Neutrophil (primary cell): ENCODE results near the gene DRAXIN.

Experiments
- H3K27ac ChIP-seq: fragments of 200-600 bp; sonication (generic); 2 replicates; pipeline ENCODE4 v1.5.1; 2016; ENCODE audit warnings: mild to moderate bottlenecking, moderate library complexity
- H3K27me3 ChIP-seq: fragments of 200-600 bp; sonication (generic); 2 replicates; pipeline ENCODE4 v1.6.0; 2016; ENCODE audit warnings: mild to moderate bottlenecking
- H3K36me3 ChIP-seq: fragments of 200-600 bp; sonication (generic); 2 replicates; pipeline ENCODE4 v1.5.1; 2017
- H3K4me1 ChIP-seq, 2 experiments: fragments of 200-600 bp in 1 of 2; sonication (generic) in 1 of 2; 1 replicate in 1 of 2; 2 replicates in 1 of 2; pipeline versions ENCODE4 v1.5.1 to v1.6.1; 2013 to 2016; ENCODE audit warnings: low read depth in 1 of 2, low read length in 1 of 2, mild to moderate bottlenecking in 1 of 2, moderate library complexity in 1 of 2; ENCODE audit not compliant: control insufficient read depth in 1 of 2, insufficient read depth in 1 of 2
- H3K4me3 ChIP-seq, 2 experiments: fragments of 200-600 bp in 1 of 2; sonication (generic) in 1 of 2; 1 replicate in 1 of 2; 2 replicates in 1 of 2; pipeline ENCODE4 v1.5.1; 2013 to 2016; ENCODE audit warnings: low read depth in 1 of 2, low read length in 1 of 2, mild to moderate bottlenecking in 1 of 2, moderate library complexity in 1 of 2
- H3K9me3 ChIP-seq: fragments of 200-600 bp; sonication (generic); 2 replicates; pipeline ENCODE4 v1.5.1; 2016
- TF ChIP-seq, protein P1 (sequence below): fragments of 200-600 bp; sonication (generic); IDR thresholded peaks from 2 replicates; pipeline ENCODE4 v1.5.1; 2016; ENCODE audit warnings: antibody characterized with exemption

DRAXIN gene

DNA sequence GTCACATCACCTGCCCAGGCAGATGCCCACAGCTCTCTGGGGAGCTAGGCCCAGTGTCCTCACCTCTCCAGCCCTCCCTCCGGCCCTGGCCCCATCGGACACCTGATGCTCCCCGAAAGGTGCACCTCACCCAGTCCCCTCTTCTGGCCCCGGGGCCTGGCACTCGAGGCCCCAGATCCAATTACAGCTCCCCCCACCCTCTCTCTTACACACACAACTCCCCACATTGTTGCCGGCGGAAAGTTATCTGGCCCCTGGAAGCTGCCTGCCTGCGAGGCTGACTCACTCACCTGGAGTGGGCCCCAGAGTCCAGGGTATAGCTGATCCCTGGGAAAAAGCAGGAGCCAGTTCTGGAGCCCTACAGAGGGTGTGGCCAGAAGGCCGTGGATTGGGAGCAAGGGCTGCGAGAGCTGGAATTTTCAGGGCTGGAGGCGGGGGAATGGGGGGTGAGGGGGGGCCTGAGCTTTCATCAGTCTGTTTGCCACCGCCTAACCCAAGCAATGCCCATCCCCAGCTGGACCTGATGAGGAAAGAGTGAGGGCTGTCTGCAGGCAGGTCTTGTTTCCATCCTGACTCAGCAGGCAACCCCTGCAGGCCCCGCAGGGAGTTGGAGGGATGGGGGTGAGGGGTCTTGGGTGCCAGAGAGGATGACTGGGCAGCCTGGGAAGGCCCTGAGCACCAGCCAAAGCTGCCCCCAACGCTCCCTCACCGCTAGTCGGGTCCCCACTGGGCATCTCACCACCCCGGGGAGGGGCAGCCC is 38.2 kb upstream of the DRAXIN start:
- no peak overlapping the region for H3K4me3 ChIP-seq
- peaks cover 78% of the 10 kb centered on the region for H3K27me3 ChIP-seq
- no peaks in the 10 kb centered on the region for H3K9me3 ChIP-seq
- peaks cover 14 to 37% of the 10 kb centered on the region in 2 experiments for H3K4me1 ChIP-seq
- TF ChIP-seq, protein P1, sequence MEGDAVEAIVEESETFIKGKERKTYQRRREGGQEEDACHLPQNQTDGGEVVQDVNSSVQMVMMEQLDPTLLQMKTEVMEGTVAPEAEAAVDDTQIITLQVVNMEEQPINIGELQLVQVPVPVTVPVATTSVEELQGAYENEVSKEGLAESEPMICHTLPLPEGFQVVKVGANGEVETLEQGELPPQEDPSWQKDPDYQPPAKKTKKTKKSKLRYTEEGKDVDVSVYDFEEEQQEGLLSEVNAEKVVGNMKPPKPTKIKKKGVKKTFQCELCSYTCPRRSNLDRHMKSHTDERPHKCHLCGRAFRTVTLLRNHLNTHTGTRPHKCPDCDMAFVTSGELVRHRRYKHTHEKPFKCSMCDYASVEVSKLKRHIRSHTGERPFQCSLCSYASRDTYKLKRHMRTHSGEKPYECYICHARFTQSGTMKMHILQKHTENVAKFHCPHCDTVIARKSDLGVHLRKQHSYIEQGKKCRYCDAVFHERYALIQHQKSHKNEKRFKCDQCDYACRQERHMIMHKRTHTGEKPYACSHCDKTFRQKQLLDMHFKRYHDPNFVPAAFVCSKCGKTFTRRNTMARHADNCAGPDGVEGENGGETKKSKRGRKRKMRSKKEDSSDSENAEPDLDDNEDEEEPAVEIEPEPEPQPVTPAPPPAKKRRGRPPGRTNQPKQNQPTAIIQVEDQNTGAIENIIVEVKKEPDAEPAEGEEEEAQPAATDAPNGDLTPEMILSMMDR: no peak
- no peak overlapping the region for H3K27ac ChIP-seq
- no peaks in the 10 kb centered on the region for H3K36me3 ChIP-seq

- H3K36me3 ChIP-seq: no peaks in the 10 kb centered on the region
- peak overlapping the region in 1 of 2 experiments; percentile 67 for H3K4me3 ChIP-seq
- no peaks in the 10 kb centered on the region for H3K9me3 ChIP-seq
- TF ChIP-seq, protein P1: no peak
- peaks cover 73% of the 10 kb centered on the region for H3K27me3 ChIP-seq
- no peak overlapping the region for H3K27ac ChIP-seq
- H3K4me1 ChIP-seq: peaks cover 14 to 36% of the 10 kb centered on the region in 2 experiments
Observed at GRCh38 chr1:11653861-11654136, 37.7 kb upstream of the DRAXIN start.

DNA sequence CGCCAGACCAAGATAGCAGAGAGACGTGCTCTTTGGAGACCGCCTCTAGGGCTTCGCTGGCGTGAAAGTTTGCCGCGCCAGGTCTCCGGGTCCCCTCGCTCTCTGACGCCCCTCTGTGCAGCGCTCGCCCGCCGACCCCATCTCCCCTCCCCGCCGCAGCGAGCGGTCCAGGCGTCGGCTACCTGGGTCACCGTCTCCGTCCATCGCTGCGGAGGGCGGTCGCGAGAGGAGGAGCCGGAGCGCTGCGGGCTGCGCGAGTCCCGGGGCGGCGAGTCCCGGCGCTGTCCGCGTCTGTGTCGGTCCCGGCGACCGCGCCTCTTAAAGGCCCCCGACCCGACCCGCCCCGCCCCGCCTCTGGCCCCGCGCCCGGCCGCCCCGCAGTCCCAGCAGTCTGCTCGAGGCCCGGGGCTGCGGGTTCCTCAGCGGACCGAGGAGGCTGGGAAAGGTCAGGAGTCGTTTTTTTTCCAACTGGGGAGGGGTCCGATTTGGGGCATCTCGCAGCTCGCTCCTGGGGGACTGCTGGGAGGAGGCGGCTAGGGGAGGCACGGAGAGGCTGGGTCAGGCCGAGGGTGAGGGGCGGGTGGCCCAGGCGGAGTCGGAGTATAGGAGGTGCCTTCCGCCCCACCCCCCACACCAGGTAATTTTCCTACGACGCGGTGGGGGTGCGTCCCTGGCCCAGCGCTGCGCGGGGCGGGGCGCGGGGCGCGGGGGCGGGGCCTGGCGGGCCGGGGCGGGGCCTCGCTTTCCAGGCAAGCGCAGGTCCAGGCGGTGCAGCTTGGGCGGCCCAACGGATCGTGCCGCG is 37.2 kb upstream of the DRAXIN start, which contains the start of the genes FBXO2 and FBXO44:
TSS of gene FBXO2 (minus strand) at position 293 of the 802 bp plus-strand sequence. CDS start at position 204, 89 bp downstream.
TSS of gene FBXO44 (plus strand) at position 741 of the 802 bp plus-strand sequence. CDS start 959 bp downstream, outside the sequence.
- Histone ChIP-seq H3K27me3 (peaks cover 68% of the 10 kb centered on the region), H3K4me3 (peak within 1 kb of the TSS; percentile 58 to 67), H3K4me1 (peaks cover 12 to 31% of the 10 kb centered on the region in 2 experiments), H3K27ac (no peak within 1 kb of the TSS), H3K36me3 (no peaks in the 10 kb centered on the region), H3K9me3 (no peaks in the 10 kb centered on the region)
- TF ChIP-seq, protein P1: no peak

- no peak overlapping the region for H3K27ac ChIP-seq
Observed at GRCh38 chr1:11654939-11655808, 36.3 kb upstream of the DRAXIN start.

More at GRCh38 chr1:11654939-11655808, 36.3 kb upstream of the DRAXIN start:
- H3K27me3 ChIP-seq: peaks cover 59% of the 10 kb centered on the region
- H3K4me1 ChIP-seq: peaks cover 9 to 22% of the 10 kb centered on the region in 2 experiments
- peak overlapping the region; percentile 47 to 67 for H3K4me3 ChIP-seq
- H3K9me3 ChIP-seq: no peaks in the 10 kb centered on the region
- TF ChIP-seq, protein P1: no peak
- H3K36me3 ChIP-seq: no peaks in the 10 kb centered on the region
